K562 treated with DMSO at 1 percent for 48 hours (cell line): ENCODE data around the gene SPRR1B. TPM values are rescaled to one million over a fixed set of nuclear protein-coding genes. Genes with fewer than 3 reads are reported as not detected.

Experiments used
- total RNA-seq: library from RNA; unstranded; fragments of 300-600 nt; gene quantifications from 2 replicates; pipeline ENCODE4 v1.2.3, GENCODE V29; 2022; ENCODE audit warnings: low replicate concordance; ENCODE audit errors: extremely low read depth

The SPRR1B gene, protein sequence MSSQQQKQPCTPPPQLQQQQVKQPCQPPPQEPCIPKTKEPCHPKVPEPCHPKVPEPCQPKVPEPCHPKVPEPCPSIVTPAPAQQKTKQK
- total RNA-seq, result not detected in 2 replicates

DNA sequence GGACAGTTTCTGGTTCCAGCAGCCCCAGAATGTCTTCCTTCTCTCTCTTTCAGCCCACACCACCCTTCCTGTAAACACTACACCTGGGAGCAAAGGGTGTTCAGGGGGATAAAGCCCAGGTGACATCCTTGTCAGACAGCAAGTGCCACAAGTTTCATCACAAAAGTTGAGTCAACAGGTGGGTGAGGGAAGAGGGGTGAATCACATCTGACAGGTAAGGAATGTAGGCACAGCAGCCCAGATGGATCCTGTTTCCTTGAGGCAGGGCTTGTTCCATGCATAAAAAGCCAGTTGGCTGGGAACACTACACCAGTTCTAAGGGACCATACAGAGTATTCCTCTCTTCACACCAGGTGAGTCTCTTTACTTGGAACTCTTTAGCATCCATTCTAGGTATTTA lies at the start of gene SPRR1B:
Gene SPRR1B, plus strand, starts transcription at position 309 of the 400 bp plus-strand sequence. CDS start 1,143 bp downstream, outside the sequence.

DNA sequence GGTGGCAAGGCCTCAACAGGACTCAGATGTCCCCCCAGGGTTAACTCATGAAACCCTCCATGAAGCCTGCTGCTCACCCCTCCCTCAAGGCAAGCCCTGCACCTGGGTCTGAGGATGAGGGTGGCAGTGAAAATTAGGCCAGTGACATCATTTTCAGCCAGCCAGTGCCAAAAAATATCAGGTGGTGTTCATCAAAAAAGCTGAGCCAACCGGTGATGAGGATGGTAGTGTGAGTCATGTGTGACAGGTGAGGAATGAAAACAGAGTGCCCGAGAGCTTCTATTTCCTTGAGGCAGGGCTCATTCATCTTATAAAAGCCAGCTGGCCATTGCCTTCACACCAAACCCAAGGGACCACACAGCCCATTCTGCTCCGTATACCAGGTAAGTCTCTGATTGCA lies 47.3 kb upstream of the SPRR1B start, which contains the start of gene SPRR1A:
Gene SPRR1A, plus strand, starts transcription at position 339 of the 400 bp plus-strand sequence. CDS start 1,150 bp downstream, outside the sequence.

DNA sequence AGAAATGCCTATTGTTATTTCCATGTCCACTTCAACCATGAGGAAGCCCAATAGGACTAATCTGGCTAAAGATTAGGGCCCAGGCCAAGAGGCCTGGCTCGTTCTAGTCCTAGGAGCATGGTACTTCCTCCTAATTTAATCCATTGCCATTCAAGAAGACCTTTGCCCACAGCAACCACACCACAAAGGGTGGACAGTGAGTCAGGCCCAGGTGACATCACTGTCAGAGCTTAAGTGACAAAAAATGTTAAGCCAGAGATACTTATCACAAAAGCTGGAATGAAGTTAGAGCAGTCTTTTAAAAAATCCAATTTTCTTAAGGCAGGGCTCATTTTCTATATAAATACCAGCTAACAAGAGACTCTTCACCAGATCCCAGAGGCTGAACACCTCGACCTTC lies 29.6 kb upstream of the SPRR1B start, which contains the start of gene SPRR3:
Gene SPRR3, plus strand, starts transcription at position 368 of the 400 bp plus-strand sequence. CDS start 1,272 bp downstream, outside the sequence.

DNA sequence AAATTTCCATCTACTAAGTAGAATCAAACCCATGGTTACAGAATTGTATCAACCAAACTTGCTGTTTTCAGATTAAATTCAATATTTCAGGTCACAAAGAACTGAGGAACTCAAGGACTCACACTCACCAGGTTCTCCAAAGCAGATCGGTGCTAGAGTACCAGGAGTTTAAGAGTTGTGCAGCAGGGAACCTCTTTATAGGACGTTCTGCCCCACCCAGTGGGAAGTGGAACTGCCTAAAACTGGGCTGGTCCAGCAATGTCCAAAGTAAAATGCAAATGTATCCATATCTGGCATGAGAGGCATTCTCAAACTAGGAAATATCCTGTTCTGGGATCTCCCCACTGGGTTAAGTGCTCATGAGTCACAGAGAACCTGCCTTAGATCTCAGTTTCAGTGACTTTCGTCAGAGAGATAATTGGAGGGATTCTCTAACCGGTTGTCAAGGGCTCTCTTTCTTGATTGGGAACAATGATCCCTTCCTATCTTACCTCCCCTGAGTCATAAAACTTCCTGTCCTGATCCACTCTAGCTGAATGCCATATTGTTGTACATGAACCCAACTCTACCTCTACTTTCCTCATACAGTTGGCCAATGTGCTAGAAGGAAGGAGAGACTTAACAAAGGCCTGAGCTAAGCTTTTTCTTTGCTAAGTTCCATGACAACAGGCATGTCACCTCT lies 10.1 kb downstream of the SPRR1B start, which contains the start of gene SPRR2D:
Gene SPRR2D, minus strand, starts transcription at position 171 of the 682 bp plus-strand sequence. CDS start 774 bp downstream, outside the sequence.

DNA sequence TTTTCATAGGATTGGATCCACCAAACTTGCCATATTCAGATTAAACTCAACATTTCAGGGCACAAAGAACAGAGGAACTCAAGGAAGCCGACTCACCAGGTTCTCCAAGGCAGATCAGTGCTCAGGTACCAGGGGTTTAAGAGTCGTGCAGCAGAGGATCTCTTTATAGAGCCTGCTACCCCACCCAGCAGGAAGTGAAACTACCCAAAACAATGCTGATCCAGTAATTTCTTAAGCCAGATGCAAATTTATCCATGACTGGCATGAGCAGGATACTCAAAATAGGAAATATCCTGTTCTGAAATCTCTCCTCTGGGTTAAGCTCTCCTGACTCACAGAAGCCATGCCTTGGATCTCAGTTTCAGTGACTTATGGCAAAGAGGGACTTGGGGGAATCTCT lies 26.4 kb downstream of the SPRR1B start, which contains the start of gene SPRR2A:
Gene SPRR2A, minus strand, starts transcription at position 138 of the 400 bp plus-strand sequence. CDS start 777 bp downstream, outside the sequence.

DNA sequence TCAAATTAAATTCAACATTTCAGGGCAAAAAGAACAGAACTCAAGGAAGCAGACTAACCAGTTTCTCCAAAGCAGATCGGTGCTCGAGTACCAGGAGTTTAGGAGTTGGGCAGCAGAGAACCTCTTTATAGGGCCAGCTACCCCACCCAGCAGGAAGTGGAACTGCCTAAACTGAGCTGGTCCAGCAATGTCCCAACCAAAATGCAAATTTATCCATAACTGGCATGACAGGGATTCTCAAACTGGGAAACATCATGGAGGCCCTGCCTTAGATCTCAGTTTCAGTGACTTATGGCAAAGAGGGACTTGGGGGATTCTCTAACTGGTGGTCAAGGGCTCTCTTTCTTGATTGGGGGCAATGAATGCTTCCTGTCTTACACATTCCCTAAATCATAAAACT lies 40.5 kb downstream of the SPRR1B start, which contains the start of gene SPRR2B:
Gene SPRR2B, minus strand, starts transcription at position 101 of the 400 bp plus-strand sequence. CDS start 772 bp downstream, outside the sequence.

Other genes with a start within 250 kb of the SPRR1B start
- not detected in 2 replicates for gene LCE1E, start 244.9 kb upstream of the SPRR1B start, total RNA-seq
- gene LCE1D, start 234.5 kb upstream of the SPRR1B start, total RNA-seq, result not detected in 2 replicates
- not detected in 2 replicates for gene LCE1C, start 224.6 kb upstream of the SPRR1B start, total RNA-seq
- not detected in 2 replicates for gene LCE1B, start 219.2 kb upstream of the SPRR1B start, total RNA-seq
- gene LCE1A, start 203.7 kb upstream of the SPRR1B start, total RNA-seq, result not detected in 2 replicates
- not detected in 2 replicates for gene LCE6A, start 188.3 kb upstream of the SPRR1B start, total RNA-seq
- not detected in 2 replicates for gene LCE7A, start 171.2 kb upstream of the SPRR1B start, total RNA-seq
- gene SMCP, start 152.9 kb upstream of the SPRR1B start, total RNA-seq, result not detected in 2 replicates
- gene IVL, start 122.7 kb upstream of the SPRR1B start, total RNA-seq, result not detected in 2 replicates
- not detected in 2 replicates for gene SPRR5, start 84.0 kb upstream of the SPRR1B start, total RNA-seq
- not detected in 2 replicates for gene SPRR4, start 60.6 kb upstream of the SPRR1B start, total RNA-seq
- not detected in 2 replicates for gene SPRR1A, start 47.1 kb upstream of the SPRR1B start, total RNA-seq
- not detected in 2 replicates for gene SPRR3, start 29.5 kb upstream of the SPRR1B start, total RNA-seq
- gene SPRR2D, start 9.9 kb downstream of the SPRR1B start, total RNA-seq, result not detected in 2 replicates
- not detected in 2 replicates for gene SPRR2A, start 26.3 kb downstream of the SPRR1B start, total RNA-seq
- not detected in 2 replicates for gene SPRR2B, start 40.4 kb downstream of the SPRR1B start, total RNA-seq
- gene SPRR2E, start 63.3 kb downstream of the SPRR1B start, total RNA-seq, result not detected in 2 replicates
- gene SPRR2F, start 82.3 kb downstream of the SPRR1B start, total RNA-seq, result not detected in 2 replicates
- gene SPRR2G, start 119.7 kb downstream of the SPRR1B start, total RNA-seq, result not detected in 2 replicates
- gene LELP1, start 172.2 kb downstream of the SPRR1B start, total RNA-seq, result not detected in 2 replicates
- gene PRR9, start 186.4 kb downstream of the SPRR1B start, total RNA-seq, result not detected in 2 replicates
- gene LORICRIN, start 228.5 kb downstream of the SPRR1B start, total RNA-seq, result not detected in 2 replicates